Limb (tissue), 2 donors: ENCODE measurements around the gene MORC4.

Experiments
- DNase-seq, 2 donors: peaks; one replicate each; pipeline ENCODE4 v3.0.0-alpha.2; 2016; ENCODE audit errors: extremely low spot score in 2 of 2

The MORC4 gene

DNA sequence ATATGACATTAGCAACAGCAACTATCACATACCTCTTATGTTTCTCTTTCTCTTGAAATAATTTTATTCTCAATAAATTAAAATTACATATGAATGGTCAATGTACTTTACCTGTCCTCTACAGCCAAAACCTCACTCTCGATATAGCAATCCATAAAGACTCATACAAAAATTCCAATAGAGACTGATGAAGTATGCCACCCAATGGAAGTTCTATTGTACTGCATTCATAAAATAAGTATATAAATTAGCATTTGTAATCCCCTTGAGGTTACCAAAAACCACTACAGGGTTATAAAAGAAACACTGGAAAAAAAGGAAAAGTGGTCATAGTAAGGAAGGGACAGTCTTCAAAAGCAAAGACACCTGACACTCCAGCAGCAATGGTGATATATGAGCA lies 47.0 kb downstream of the MORC4 start:
- no peak for DNase-seq

DNA sequence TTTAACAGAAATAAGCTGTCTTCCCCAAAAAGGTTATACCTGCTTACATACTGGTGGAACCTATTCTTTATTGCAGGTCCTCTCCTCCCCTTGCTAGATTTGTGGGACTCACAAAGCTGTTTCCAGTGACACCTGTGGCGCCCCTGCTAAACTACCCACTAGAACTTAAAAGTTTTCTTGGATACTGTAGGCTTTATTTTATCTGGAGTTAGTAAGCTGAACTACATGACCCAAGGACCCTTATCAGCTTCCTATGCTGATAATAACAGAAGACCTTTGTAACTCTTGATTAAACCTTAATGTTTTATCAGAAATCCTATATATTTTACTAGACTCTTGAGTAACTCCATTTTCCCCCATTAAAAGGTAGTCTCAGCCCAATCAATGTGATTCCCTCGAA lies 47.5 kb downstream of the MORC4 start:
- no peak for DNase-seq

DNA sequence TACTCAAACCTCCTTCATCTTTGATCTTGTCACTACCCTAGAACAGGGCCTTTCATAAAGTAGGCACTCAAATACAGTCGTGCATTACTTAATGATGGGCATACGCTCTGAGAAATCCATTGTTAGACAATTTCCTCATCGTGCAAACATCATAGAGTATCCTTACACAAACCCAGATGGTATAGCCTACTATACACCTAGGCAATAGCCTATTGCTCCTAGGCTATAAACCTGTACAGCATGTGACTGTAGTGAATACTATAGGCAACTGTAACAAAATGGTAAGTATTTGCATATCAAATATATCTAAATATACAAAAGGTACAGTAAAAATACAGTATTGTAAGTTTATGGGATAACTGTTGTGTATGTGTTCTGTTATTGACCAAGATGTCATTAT lies 47.9 kb downstream of the MORC4 start:
- no peak for DNase-seq

DNA sequence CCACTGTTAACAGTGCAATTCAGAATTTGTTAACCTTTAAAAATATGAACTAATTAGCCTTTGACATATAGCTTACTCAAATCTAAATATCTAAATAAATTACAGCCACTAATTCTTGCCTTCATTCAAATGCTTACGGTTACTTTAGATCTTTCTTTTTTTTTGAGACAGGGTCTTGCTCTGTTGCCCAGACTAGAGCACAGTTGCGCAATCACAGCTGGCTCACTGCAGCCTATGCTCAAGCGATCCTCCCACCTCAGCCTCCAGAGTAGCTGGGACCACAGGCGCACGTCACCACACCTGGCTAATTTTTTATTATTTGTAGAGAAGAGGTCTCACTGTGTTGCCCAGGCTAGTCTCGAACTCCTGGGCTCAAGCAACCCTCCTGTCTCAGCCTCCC lies 48.8 kb downstream of the MORC4 start:
- no peak for DNase-seq

DNA sequence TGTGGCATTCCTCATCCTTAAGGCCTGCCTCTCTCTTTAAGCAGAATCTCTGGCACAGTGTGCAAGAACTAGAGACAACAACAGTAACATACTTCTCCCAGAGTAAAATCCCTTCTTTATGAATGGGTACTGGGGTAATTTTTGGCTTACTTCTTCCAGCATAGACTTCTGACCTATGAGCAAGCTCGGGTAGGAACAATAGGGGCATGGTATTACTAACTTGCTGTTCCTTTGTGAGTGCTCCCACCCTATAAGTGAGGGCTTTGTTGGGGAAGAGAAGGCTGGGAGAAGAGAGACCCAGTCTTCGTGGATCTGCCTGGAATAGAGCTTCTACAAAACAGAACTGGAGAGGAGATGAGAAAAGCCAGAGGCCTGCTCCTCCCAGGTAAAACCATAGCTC lies 49.6 kb downstream of the MORC4 start:
- DNase-seq: no peak

DNA sequence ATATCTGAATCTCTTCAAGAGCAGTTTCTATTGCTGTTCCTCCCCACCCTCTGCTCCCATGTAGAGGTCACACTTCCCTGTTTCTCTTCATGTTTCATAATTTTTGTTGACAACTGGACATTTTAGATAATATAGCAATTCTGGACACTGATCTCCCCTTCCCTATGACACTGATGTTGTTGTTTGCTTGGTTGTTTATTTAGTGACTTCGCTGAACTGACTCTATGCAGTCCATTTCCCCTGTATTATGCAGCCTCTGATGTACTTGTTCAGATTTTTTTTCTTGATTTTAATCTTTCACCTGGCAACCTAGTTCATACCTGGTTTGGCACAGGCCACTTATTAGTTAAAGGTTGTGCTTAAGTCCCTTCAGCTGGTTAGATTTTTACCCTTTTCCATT lies 50.6 kb downstream of the MORC4 start:
- no peak for DNase-seq

DNA sequence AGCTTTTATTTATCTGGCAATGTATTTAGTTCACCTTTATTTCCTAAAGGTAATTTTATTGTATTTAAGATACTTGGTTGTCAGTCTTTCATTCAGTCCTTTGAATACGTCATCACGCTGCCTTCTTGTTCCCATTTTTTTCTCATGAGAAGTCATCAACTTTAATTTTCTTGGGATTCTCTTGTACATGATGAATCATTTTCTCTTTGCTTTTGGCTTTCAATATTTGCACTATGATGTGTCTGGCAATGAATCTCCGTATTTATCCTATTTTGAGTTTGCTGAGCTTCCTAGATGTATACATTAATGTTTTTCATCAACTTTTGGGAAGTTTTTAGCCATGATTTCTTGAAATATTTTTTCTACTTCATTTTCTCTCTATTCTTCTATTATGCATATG lies 51.4 kb downstream of the MORC4 start:
- no peak for DNase-seq

DNA sequence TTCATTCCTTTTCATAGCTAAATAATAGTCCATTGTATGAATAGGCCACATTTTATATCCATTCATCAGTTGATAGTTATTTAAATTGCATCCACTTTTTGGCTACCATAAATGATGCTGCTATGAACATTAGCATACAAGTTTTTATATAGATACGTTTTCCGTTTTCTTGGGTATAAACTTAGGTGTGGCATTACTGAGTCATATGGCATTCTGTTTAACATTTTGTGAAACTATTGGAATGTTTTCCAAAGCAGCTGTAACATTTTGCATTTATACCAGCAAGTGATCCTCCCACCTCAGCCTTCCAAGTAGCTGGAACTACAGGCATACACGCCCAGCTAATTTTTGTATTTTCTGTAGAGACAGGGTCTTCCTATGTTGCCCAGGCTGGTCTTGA lies 53.5 kb downstream of the MORC4 start:
- no peak for DNase-seq

DNA sequence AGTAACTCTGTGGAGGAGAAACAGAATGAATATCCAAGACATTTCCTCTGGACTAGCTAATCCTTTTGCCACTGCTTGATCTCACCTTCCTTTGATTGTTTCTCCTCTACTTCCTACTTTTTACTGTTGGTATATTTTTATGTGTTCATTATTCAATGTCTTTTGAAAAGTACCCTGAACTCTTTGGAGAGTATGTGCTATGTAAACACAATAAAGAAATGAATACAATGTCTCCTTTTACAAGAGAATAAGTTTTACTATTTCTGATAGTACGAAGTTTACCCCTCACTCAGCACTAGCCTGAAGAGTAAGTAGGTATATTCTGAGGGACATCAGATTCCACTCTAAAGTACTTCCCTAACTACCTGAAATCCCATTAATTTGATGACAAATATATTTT lies 59.9 kb downstream of the MORC4 start:
- DNase-seq: no peak

DNA sequence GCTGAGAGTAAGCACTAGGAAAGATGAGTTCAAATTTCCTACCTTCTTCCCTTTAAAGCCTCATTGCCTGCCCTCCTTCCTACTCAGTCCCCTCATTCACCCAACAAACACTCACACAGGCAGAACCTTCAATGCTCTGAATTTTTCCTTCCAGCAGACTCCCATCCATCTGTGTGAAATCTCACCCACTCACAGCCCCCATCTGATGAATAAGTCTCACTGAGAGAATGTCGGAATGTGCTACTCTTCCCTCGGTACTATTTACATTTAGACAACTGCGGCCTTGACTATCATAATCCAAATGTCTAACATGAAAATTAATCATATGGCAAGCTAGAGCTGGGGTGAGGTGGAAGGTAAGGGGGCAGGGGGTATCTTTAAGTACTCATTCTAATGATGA lies 60.4 kb downstream of the MORC4 start:
- no peak for DNase-seq

DNA sequence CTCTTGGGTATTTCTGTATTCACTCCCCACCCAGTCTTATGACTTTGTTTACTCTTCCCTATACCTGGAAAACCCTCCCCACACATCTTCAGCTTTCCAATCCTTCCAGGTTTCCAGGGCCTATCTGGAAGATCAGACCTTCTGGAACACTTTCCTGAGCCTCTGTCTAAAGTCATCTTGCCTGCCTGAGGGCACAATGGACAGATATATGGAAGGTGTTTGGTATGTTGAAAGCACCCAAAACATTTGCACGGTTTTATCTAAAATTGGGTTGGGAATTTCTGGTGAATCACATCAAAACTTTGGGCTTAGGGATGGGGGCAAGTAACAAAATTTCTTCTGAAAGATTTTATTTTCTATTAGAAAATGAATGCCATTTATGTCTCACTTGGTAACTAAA lies 63.8 kb downstream of the MORC4 start:
- DNase-seq: no peak

DNA sequence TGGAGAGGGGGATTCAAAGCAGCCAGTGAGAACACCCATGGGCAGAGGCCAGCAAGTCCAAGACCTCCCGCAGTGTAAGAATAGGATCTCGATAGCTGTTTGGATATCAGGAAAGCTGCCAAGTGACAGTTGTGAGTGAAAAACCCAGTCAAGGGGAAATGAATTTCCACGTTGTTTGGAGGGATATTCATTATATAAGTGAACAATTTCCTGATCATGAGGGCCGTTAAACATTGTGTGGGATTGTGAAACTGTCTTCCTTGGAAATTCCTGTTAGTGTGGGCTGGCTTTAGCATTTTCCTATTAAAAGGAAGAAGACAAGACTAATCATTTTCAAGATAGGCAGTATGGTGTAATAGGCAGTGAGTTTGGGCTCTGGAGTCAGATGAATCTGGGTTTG lies 64.8 kb downstream of the MORC4 start:
- DNase-seq: no peak

DNA sequence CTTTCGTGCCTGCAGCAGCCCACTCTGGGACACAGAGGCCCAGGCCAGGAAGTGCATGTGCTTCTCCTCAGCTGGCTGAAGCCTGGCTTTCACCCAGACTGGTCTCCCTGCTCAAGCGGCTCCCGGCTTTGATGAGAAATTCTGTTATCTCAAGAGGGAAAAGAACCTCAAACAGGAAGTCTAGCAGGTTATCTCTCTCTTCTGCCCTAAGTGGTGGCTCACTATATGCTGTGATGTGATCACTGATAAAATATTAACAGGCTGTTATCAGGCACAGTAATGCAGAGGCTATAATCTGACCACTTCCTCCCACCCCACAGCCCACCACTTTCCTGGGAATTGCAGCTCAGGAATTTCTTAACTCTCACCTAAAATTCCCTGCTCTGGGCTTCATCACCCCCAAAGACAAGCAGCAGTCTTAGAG lies 66.5 kb downstream of the MORC4 start:
- no peak for DNase-seq

DNA sequence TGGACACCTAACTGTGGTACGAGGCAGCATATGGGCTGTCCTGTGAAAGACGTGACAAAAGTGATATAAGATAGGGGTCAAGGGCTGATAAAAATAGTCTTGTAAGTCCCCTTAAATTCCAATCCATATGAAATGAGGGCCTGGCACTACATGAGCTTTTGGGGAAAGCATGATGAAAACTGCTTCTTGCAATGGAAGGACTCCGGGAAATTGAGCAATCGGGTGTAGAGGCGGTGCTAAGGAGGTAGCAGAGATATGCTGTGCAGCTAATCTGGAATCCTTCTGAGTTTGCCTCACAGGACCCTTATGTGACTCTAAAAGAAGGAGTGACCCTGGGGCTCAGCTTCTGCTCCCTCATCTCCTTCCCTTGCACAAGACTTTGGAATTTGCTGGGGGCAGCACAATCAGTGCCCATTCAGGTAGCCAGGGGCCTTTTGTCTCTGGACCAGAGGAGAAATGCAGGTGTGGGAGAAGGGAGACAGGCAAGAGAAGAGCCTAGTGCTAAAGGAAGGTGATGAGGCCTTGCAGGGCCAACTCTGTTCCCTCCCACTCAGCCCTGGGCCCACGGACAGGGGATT lies 67.0 kb downstream of the MORC4 start:
- DNase-seq: no peak

DNA sequence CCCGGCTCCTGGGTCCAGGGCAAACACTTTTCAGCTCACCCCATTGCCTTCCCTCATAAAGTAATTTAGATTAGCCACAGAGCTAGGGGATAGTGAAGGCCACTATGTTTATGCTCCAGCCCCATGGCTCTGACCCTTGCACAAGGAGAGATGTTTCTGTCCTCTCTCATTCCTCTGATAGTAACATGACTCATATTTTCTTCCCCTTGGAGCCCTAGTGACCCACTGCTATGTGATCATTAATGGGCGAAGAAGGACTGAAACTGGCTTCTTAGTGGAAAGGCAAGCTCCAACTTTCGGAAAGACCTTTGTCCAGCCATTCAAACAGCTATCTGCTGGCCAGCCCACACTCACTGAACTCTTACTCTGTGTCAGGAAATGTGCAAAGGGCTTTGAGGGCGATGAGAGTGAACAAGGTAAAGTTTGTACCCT lies 67.5 kb downstream of the MORC4 start:
- DNase-seq: no peak

DNA sequence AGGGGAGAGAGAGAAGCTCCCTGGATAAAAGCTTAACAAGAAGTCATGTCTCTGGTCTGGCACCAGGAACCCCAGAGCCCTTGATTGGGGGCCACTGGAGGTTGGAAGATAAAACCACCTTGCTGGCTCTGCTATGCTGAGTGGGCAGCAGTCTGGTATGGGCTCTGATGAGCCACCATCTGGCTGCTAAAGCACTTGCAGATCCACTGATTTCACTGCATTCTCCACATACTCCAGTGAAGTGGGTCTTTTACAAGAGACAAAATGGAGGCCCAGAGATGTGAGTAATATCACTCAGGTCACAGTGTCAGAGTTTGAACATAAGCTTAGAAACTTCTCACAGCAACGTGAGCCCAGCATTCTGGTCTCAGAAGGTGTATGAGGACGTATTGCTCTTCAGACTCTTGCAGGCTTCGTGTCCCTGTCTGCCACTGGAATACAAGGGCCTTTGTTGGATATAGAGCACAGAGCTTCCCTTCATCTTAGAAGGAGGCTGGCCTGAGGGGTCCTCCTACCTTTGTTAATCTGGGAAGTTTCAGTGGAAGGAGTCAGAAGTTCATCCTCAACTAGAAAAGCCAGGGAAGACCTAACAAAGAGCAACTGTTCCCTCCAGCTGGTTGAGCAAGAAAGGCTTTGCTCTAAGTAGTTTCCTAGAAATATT lies 68.1 kb downstream of the MORC4 start:
- no peak for DNase-seq

DNA sequence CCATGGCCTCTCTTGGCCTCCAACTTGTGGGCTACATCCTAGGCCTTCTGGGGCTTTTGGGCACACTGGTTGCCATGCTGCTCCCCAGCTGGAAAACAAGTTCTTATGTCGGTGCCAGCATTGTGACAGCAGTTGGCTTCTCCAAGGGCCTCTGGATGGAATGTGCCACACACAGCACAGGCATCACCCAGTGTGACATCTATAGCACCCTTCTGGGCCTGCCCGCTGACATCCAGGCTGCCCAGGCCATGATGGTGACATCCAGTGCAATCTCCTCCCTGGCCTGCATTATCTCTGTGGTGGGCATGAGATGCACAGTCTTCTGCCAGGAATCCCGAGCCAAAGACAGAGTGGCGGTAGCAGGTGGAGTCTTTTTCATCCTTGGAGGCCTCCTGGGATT lies 71.8 kb downstream of the MORC4 start:
- DNase-seq: no peak

DNA sequence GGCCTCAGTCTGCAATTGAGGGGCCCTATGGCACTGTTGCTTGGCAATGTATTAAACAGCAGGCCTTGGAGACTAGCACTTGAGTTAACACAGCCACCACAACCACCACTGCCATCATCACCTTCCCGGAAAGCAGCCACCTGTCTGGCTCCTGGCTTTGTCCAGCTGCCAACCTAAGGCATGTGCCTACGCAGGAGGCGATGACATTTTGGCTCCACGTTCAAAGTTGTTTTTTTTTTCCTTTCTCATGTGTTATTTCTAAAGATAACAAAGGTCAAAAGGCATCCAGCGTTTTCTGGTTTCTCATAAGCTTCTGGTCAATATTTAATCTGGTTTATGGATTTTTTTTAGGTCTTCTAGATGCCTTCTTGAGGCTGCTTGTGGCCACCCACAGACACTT lies 72.3 kb downstream of the MORC4 start:
- DNase-seq: no peak

DNA sequence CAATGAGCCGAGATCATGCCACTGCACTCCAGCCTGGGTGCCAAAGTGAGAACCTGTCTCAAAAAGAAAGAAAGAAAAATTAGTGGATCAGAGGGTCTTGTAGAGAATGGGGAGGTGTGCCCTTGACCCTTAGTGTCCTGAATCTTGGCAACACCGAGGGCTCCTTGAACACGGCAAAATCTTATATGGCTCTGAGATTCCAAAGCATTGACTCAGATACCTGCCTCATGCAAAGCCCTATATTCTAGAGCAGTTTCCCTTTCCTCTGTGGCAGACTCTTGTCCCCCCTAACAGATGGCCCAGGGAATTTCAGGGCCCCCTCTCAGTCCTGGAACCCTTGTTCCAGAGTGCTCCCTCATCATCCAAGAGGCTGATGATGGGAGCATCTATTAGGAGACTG lies 73.0 kb downstream of the MORC4 start:
- DNase-seq: no peak

DNA sequence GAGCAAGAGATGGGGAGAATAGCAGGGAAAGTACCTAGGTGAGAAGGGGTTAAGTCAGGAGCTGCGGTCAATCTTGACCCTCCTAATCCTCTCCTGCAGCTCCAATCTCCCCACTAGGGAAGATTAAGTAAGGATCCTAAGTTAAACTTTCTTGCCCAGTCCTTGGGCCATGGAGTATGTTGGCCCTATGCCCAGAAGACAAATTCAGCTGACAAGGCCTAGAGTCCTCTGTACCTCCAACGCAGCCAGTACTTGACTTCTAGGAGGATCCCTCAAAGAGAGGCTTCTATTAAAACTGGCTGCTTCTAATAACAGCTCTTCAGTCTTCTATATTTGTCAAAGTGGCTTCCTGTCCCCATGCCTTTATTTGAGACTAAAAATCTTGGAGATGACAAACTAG lies 78.4 kb downstream of the MORC4 start:
- DNase-seq: no peak

DNA sequence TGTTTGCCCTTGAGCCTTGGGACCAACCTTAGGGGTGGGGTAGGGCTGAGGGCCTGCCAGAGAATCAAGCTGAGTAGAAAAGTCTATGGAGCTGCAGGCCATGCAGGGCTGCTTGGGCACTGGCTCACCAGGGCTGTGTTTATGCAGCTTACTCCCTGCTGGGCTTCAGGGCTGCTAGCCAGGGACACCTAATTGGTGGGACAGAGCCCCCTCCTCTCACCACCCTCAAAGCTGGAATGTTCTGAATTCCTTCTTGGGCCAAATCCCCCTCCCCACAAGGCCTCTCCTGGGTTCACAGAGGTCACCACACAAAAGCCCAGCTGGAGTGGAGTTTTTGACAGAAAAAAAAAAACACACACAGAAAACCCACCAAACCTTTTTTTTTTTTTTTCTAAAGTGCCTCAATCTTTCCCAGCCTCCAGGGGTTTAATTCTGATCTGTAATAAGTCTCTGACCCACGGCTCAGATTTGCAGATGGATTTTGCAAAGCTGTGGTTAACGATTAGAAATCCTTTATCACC lies 80.0 kb downstream of the MORC4 start, which contains the start of gene CLDN2:
TSS of gene CLDN2 (plus strand) at position 471 of the 521 bp plus-strand sequence. CDS start 7,827 bp downstream, outside the sequence.
- no peak for DNase-seq

DNA sequence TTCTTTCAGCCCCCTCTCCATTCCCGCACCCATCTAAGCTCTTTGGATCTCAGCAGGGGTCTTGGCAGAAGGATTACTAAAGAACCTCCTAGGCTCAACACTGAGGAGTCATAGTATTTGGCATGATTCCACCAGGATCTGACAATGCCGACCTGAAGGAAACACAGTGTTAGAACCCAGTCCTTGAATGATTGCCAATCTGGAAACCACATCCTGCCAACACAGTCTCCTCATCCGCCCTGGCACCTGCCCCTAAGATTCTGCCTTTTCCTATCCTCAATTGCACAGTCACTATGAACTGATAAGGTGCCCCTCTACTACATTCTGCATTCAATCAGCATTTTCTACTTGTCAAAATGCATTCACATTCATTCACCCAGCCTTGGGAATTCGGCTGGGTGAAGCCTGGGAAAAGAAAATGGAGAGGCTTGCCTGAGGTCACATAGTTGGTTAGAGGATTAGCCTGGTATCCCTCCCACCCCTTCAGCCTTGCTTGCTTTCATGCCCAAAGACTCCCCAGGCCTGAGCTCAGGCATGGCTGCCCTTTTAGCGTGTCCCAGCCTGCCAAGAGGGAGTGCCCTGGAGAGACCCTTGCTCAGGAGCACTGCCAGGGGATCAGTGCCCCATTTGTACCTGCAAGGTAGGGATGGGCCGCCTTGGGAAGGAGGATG lies 82.0 kb downstream of the MORC4 start:
- DNase-seq: no peak

DNA sequence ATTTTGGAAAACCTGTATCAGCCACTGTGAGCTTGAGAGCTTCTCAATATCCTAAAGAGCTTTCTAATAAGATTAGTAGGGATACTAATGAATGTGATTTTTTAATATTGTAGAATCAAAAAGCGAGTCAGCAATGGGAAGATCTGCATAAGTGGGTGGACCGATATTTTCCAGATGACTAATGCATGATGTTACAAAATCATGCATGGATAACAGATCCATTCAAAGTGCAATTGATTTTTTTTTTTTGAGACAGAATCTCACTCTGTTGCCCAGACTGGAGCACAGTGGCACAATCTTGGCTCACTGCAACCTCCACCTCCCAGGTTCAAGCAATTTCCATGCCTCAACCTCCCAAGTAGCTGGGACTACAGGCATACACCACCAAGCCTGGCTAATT lies 87.1 kb downstream of the MORC4 start:
- no peak for DNase-seq
